ENCODE measurements around the gene SLC22A23.

DNA sequence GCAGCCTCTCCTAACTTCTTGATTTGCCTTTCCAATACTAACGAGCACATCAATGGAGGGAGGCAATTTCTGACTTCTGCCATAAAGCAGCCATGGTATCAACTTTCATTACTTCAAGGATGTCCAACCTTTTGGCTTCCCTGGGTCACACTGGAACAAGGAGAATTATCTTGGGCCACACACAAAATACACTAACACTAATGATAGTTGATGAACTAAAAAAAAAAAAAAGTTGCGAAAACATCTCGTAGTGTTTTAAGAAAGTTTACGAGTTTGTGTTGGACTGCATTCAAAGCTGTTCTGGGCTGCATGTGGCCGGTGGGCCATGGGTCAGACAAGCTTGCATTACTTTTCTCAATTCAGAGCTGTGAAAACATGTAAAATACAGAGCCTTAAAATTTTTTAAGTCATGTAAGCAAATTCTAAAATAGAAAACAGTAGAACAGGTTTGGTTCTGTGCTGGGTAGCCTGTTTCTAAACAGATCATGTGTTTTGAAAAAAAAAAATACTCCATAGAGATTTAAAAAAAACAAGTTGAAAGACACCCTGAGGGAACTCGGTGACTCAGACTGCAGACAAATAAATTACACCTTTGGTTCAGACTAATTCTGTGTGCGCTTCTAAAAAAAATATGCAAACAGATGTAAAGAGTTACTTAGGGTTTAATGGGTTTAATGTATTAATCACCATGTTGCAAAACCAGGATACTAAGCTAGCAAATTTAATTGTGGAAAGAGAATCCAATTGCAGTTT lies 43.6 kb upstream of the SLC22A23 start:
- TF ChIP-seq, protein P1, sequence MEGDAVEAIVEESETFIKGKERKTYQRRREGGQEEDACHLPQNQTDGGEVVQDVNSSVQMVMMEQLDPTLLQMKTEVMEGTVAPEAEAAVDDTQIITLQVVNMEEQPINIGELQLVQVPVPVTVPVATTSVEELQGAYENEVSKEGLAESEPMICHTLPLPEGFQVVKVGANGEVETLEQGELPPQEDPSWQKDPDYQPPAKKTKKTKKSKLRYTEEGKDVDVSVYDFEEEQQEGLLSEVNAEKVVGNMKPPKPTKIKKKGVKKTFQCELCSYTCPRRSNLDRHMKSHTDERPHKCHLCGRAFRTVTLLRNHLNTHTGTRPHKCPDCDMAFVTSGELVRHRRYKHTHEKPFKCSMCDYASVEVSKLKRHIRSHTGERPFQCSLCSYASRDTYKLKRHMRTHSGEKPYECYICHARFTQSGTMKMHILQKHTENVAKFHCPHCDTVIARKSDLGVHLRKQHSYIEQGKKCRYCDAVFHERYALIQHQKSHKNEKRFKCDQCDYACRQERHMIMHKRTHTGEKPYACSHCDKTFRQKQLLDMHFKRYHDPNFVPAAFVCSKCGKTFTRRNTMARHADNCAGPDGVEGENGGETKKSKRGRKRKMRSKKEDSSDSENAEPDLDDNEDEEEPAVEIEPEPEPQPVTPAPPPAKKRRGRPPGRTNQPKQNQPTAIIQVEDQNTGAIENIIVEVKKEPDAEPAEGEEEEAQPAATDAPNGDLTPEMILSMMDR (IDR thresholded peaks at IDR 0.05): no peak
- TF ChIP-seq EP300 (IDR thresholded peaks at IDR 0.05): no peak

Measured in esophagus muscularis mucosa (tissue), 3 donors.